HEK293 (cell line): ENCODE results near the gene BRSK1.

ENCODE experiments used
- CTCF ChIA-PET: fragments of 350-600 bp; formaldehyde crosslinking; extraction: SDS; loops from one replicate; lab custom pipeline; 2021; ENCODE audit warnings: antibody characterized with exemption; lab: Yijun Ruan, JAX
- POLR2A ChIA-PET: fragments of 300-600 bp; formaldehyde crosslinking; extraction: SDS; loops from one replicate; lab custom pipeline; 2020; ENCODE audit warnings: antibody characterized with exemption, inconsistent platforms; lab: Yijun Ruan, JAX
- H3K27ac ChIP-seq: fragments of 200-500 bp; sonication (Bioruptor generic); 2 replicates; pipeline ENCODE4 v1.5.1; 2014; ENCODE audit warnings: low read depth, low read length, control low read depth, inconsistent platforms; ENCODE audit errors: extremely low read depth
- H3K36me3 ChIP-seq, 2 experiments: fragments of 200-500 bp in 1 of 2; sonication (Bioruptor generic) in 1 of 2; 1 replicate in 1 of 2; 2 replicates in 1 of 2; pipeline ENCODE4 v1.5.1; 2014 to 2017; ENCODE audit warnings: inconsistent platforms in 2 of 2, low read length in 2 of 2; ENCODE audit not compliant: control insufficient read depth in 2 of 2, insufficient read depth in 1 of 2
- H3K4me1 ChIP-seq: fragments of 200-500 bp; sonication (Bioruptor generic); 2 replicates; pipeline ENCODE4 v1.5.1; 2014; ENCODE audit warnings: mild to moderate bottlenecking, low read length, inconsistent platforms; ENCODE audit not compliant: control insufficient read depth, insufficient read depth
- H3K4me3 ChIP-seq: 2 replicates; pipeline ENCODE4 v1.5.1; 2011; ENCODE audit warnings: low read depth, mild to moderate bottlenecking, control low read depth, low read length, moderate library complexity
- H3K9me3 ChIP-seq: fragments of 200-500 bp; sonication (Bioruptor generic); 2 replicates; pipeline ENCODE4 v1.5.1; 2014; ENCODE audit warnings: low read depth, low read length, inconsistent platforms; ENCODE audit not compliant: control insufficient read depth, insufficient read depth
- GLIS1 ChIP-seq: fragments of 450-650 bp; formaldehyde crosslinking; IDR thresholded peaks from 2 replicates; pipeline ENCODE4 v1.5.1; 2016; ENCODE audit warnings: missing biosample characterization, missing genetic modification characterization
- KLF8 ChIP-seq: fragments of 450-650 bp; formaldehyde crosslinking; IDR thresholded peaks from 2 replicates; pipeline ENCODE4 v1.5.1; 2016; ENCODE audit warnings: missing biosample characterization, missing genetic modification characterization
- PRDM1 ChIP-seq: fragments of 450-650 bp; formaldehyde crosslinking; IDR thresholded peaks from 2 replicates; pipeline ENCODE4; 2016; ENCODE audit warnings: missing biosample characterization, missing genetic modification characterization
- ZBTB10 ChIP-seq: fragments of 450-650 bp; formaldehyde crosslinking; IDR thresholded peaks from 2 replicates; pipeline ENCODE4 v1.5.1; 2016; ENCODE audit warnings: missing biosample characterization, missing genetic modification characterization
- ZBTB17 ChIP-seq: fragments of 450-650 bp; formaldehyde crosslinking; IDR thresholded peaks from 2 replicates; pipeline ENCODE4 v1.5.1; 2016; ENCODE audit warnings: missing biosample characterization, missing genetic modification characterization
- ZEB2 ChIP-seq: fragments of 450-650 bp; formaldehyde crosslinking; IDR thresholded peaks from 2 replicates; pipeline ENCODE4 v1.5.1; 2016; ENCODE audit warnings: missing biosample characterization, missing genetic modification characterization
- ZNF280C ChIP-seq: fragments of 450-650 bp; formaldehyde crosslinking; IDR thresholded peaks from 2 replicates; pipeline ENCODE4 v1.5.1; 2016; ENCODE audit warnings: missing biosample characterization, missing genetic modification characterization
- ZNF366 ChIP-seq: fragments of 450-650 bp; formaldehyde crosslinking; conservative IDR thresholded peaks from 2 replicates; pipeline ENCODE4 v1.5.1; 2016; ENCODE audit warnings: missing biosample characterization, missing genetic modification characterization
- ZNF449 ChIP-seq: fragments of 450-650 bp; formaldehyde crosslinking; IDR thresholded peaks from 2 replicates; pipeline ENCODE4 v1.5.1; 2017; ENCODE audit warnings: missing biosample characterization, mild to moderate bottlenecking, missing genetic modification characterization, moderate library complexity
- ZNF664 ChIP-seq: fragments of 450-650 bp; formaldehyde crosslinking; IDR thresholded peaks from 2 replicates; pipeline ENCODE4 v1.5.1; 2016; ENCODE audit warnings: missing biosample characterization, missing genetic modification characterization
- ZNF777 ChIP-seq: fragments of 450-650 bp; formaldehyde crosslinking; IDR thresholded peaks from 2 replicates; pipeline ENCODE4 v1.5.1; 2017; ENCODE audit warnings: missing biosample characterization, missing genetic modification characterization, borderline replicate concordance
- TF ChIP-seq, protein P1 (sequence below): fragments of 450-650 bp; formaldehyde crosslinking; IDR thresholded peaks from 2 replicates; pipeline ENCODE4 v1.5.1; 2017; ENCODE audit warnings: missing biosample characterization, missing genetic modification characterization

The BRSK1 gene

DNA sequence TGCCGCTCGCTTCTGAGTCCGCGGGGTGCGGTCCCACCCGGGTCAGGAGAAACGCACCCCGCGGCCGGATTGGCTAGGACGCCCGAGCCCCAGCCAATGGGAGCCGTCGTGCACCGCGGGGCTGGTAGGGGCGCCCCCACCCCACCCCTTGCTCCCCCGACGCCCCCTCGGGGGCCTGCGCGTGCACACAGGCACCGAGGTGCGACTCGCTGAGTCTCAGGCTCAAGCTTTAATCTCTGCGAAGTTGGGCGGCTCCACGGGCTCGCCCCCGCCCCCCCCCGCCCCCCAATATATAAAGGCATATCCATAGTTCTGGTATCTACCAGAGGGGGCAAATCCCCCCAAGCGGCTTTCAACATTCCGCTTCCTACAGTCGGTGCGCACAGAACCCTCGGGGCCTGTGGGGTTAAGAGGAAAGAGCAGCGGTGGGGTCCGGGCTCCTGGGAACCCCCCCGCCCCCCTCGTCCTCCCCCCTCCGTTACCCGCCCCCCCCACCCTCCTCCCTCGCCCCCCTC is 71.0 kb downstream of the BRSK1 start, which contains the start of gene COX6B2:
TSS of gene COX6B2 (minus strand) at position 22 of the 515 bp plus-strand sequence. CDS start 198 bp downstream, outside the sequence.
- ChIA-PET POLR2A (no interaction called here), CTCF (interaction anchor here (0.6 to 1.3 kb wide), 2 partner anchors 59 to 144 kb away, joined by 3 read pairs; no protein-coding TSS in a partner anchor)
- Histone ChIP-seq H3K27ac (no peak within 1 kb of the TSS), H3K9me3 (no peaks in the 10 kb centered on the region), H3K4me3 (peak within 1 kb of the TSS; percentile 54), H3K4me1 (peaks cover 8% of the 10 kb centered on the region; the same call in 1 of the 2 replicates), H3K36me3 (no peaks in the 10 kb centered on the region)
- TF ChIP-seq, protein P1, sequence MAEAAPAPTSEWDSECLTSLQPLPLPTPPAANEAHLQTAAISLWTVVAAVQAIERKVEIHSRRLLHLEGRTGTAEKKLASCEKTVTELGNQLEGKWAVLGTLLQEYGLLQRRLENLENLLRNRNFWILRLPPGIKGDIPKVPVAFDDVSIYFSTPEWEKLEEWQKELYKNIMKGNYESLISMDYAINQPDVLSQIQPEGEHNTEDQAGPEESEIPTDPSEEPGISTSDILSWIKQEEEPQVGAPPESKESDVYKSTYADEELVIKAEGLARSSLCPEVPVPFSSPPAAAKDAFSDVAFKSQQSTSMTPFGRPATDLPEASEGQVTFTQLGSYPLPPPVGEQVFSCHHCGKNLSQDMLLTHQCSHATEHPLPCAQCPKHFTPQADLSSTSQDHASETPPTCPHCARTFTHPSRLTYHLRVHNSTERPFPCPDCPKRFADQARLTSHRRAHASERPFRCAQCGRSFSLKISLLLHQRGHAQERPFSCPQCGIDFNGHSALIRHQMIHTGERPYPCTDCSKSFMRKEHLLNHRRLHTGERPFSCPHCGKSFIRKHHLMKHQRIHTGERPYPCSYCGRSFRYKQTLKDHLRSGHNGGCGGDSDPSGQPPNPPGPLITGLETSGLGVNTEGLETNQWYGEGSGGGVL, result no peak
- no peak for TF ChIP-seq ZNF449 (tag by site-specific recombination)
- 0 out of 2 replicates have a peak, but pooled peaks have one; percentile 1 for TF ChIP-seq ZNF777 (tag by site-specific recombination)

GRCh38 chr19:55355213-55355821 is 71.5 kb downstream of the BRSK1 start:
- no peak overlapping the region for H3K27ac ChIP-seq
- TF ChIP-seq ZBTB17 (tag by site-specific recombination) (peak; percentile 73), PRDM1 (tag by site-specific recombination) (0 out of 2 replicates have a peak, but pooled peaks have one; percentile 13), ZNF280C (tag by site-specific recombination) (no peak), GLIS1 (tag by site-specific recombination) (peak; percentile 30; the same call in 1 of the 2 replicates), ZEB2 (tag by site-specific recombination) (no peak), ZNF366 (tag by site-specific recombination) (no peak), KLF8 (tag by site-specific recombination) (peak; percentile 23; the same call in 1 of the 2 replicates), ZBTB10 (tag by site-specific recombination) (0 out of 2 replicates have a peak, but pooled peaks have one; percentile 16), ZNF664 (tag by site-specific recombination) (peak; percentile 98)
- H3K9me3 ChIP-seq, result no peaks in the 10 kb centered on the region
- ChIA-PET POLR2A (interaction anchor here (0.7 to 1.8 kb wide), 3 partner anchors 10 to 16 kb away, joined by 4 to 8 read pairs (median 4); partner anchors contain the start of genes IL11 and KMT5C), CTCF (interaction anchor here (0.6 to 1.6 kb wide), 4 partner anchors 16 to 145 kb away, joined by 3 to 4 read pairs (median 3); partner anchors contain the start of gene KMT5C)
- no peaks in the 10 kb centered on the region for H3K36me3 ChIP-seq
- peaks cover 8% of the 10 kb centered on the region; the same call in 1 of the 2 replicates for H3K4me1 ChIP-seq
- no peak overlapping the region for H3K4me3 ChIP-seq
